ENCODE measurements around the gene ANKRD33B. TPM values are rescaled to one million over a fixed set of nuclear protein-coding genes. Genes with fewer than 3 reads are reported as not detected.

Gene ANKRD33B
- total and polyA plus RNA-seq, 11 donors = 0.98 to 33.8 (median 4.9) TPM

DNA sequence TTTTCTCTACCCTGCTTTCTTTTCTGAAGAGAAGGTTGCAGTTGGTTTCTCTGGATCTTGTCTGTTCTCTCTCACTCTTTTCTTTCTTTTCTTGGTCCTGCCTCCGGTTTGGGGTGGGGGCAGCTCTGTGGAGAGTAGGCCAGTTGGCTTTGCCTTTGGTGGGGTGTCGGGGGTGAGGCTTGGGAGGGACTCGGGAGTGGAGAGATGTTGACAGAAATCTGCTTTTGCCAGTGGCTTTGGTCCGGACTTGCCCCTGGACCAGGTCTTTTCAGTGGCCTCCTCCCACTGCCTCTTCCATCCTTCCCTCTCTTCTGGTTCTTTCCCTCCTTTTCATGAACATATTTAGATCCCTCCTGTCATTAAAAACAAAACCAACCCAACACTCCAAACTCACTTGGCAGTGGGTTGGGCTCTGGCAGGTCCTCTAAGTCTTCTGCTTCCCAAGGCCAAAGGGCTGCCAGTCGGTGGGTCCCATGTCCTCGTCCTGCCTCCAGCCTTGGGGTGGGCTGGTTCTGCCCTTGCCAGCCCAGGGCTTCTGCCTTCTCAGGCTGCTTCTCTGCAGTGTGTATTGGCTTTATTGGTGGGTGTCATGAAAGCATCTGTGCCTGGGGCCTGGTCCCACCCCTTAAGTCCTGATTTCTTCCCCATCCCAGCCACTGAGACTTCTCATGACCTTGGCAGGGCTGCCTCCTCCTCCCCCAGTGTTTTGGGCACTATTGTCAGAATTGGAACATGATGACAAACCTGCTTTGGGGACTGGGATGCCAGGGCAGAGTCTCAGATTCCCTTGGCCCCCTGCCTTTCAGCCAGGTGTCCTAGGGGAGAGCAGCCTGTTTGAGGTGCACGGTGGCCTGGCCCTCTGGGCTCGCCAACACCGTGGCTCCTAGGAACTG, 16.9 kb downstream of the ANKRD33B start:
- peaks cover 0 to 7% (median 0%) of the 10 kb centered on the region in 12 donors for H3K9me3 ChIP-seq
- WGBS, 4 donors = 91 to 99% (median 96%) methylated on average over 9 of the region's 9 CpGs
- no peak for TF ChIP-seq POLR2A (IDR thresholded peaks at IDR 0.05)
- TF ChIP-seq, protein P1, sequence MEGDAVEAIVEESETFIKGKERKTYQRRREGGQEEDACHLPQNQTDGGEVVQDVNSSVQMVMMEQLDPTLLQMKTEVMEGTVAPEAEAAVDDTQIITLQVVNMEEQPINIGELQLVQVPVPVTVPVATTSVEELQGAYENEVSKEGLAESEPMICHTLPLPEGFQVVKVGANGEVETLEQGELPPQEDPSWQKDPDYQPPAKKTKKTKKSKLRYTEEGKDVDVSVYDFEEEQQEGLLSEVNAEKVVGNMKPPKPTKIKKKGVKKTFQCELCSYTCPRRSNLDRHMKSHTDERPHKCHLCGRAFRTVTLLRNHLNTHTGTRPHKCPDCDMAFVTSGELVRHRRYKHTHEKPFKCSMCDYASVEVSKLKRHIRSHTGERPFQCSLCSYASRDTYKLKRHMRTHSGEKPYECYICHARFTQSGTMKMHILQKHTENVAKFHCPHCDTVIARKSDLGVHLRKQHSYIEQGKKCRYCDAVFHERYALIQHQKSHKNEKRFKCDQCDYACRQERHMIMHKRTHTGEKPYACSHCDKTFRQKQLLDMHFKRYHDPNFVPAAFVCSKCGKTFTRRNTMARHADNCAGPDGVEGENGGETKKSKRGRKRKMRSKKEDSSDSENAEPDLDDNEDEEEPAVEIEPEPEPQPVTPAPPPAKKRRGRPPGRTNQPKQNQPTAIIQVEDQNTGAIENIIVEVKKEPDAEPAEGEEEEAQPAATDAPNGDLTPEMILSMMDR (IDR thresholded peaks at IDR 0.05) = no peak
- DNase-seq = no peak
- no peak overlapping the region for H3K4me3 ChIP-seq
- H3K4me1 ChIP-seq = peaks cover 0 to 78% (median 48%) of the 10 kb centered on the region in 12 donors
- no peaks in the 10 kb centered on the region for H3K27me3 ChIP-seq
- no peak for ATAC-seq
- H3K36me3 ChIP-seq = no peaks in the 10 kb centered on the region
- intact Hi-C loops (cut with DNase I) = no loop called here
- H3K27ac ChIP-seq = peak overlapping the region in 3 of 12 donors; percentile 32 to 65 (median 52)

DNA sequence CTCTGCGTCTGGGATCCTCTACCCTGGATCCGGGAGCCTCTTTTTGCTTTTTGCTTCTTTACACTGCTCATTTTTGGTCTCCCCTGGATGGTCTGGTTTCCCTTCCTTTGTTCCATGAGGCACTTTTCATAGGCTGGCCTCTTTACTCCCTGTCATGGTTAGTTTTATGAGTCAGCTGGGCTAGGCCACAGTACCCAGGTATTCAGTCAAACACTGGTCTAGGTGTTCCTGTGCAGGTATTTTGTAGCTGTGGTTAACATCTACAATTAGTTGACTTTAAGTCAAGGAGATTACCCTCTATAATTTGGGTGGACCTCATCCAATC, 17.5 kb downstream of the ANKRD33B start:
- DNase-seq = no peak
- 83 to 98% (median 97%) methylated on average over 2 of the region's 2 CpGs for WGBS, 4 donors
- Histone ChIP-seq H3K4me3 (no peak overlapping the region), H3K4me1 (peaks cover 0 to 73% (median 43%) of the 10 kb centered on the region in 12 donors), H3K36me3 (no peaks in the 10 kb centered on the region), H3K9me3 (peaks cover 0 to 7% (median 0%) of the 10 kb centered on the region in 12 donors), H3K27ac (peak overlapping the region in 3 of 12 donors; percentile 32 to 65 (median 52)), H3K27me3 (no peaks in the 10 kb centered on the region)
- TF ChIP-seq POLR2A (IDR thresholded peaks at IDR 0.05) = no peak
- TF ChIP-seq, protein P1 (IDR thresholded peaks at IDR 0.05) = no peak
- intact Hi-C loops (cut with DNase I) = no loop called here
- ATAC-seq = no peak

DNA sequence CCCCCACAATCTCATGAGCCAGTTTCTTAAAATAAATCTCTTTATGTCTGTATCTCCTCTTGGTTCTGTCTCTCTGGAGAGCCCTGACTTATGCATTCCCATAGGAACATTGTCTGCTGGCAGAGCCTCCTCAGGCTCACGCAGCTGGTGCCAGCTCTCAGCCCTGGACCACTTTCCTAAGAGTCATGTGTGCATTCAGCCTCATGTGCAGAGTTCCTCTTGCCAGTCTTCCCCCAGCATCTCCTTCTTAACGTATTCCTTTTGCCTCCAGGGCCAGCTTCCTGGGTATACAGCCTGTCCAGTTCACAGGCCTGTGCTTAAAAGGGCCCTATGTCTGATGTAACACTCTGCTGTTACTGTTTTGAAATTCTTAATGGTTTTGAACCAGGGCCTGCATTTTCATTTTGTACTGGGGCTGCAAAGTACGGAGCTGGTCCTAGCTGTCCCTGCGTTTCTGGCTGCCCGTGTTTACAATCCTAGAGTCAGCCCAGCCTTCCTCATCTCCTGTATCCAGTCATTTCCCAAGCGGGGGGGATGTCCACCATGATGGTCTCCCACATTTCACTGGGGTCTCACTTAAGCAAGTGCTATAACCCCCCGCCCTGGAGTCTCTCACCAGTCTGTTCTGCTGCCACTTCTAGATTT, 18.1 kb downstream of the ANKRD33B start:
- DNase-seq (no peak), ATAC-seq (peak in 1 of 4 donors; percentile 41)
- Histone ChIP-seq H3K36me3 (no peaks in the 10 kb centered on the region), H3K4me1 (peaks cover 0 to 68% (median 38%) of the 10 kb centered on the region in 12 donors), H3K4me3 (no peak overlapping the region), H3K27ac (peak overlapping the region in 5 of 12 donors; percentile 3 to 65 (median 32)), H3K27me3 (no peaks in the 10 kb centered on the region), H3K9me3 (peaks cover 0 to 7% (median 0%) of the 10 kb centered on the region in 12 donors)
- intact Hi-C loops (cut with DNase I) = no loop called here
- TF ChIP-seq POLR2A (IDR thresholded peaks at IDR 0.05) = no peak
- TF ChIP-seq, protein P1 (IDR thresholded peaks at IDR 0.05) = no peak
- 66 to 78% (median 73%) methylated on average over 7 of the region's 7 CpGs for WGBS, 4 donors

DNA sequence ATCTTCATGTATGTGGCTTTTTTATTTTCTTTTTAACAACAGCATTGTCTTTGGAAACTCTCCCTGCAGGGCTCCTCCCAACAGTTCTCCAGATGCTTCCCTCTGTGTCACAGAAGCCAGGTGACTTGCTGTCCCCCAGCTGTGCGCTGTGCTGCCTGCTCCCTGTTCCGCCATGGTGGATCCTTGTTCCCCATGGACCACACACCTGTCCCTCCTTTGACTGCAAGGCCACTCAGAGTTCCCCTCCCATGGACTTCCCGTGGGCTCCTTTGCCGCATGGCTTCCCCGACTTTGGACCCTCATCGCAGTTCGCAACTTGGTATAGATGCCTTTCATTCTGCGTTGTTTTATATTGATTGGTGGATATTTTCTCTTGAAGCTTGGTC, 18.6 kb downstream of the ANKRD33B start:
- 97 to 99% (median 98%) methylated on average over 8 of the region's 8 CpGs for WGBS, 4 donors
- no peaks in the 10 kb centered on the region for H3K36me3 ChIP-seq
- peaks cover 0 to 7% (median 0%) of the 10 kb centered on the region in 12 donors for H3K9me3 ChIP-seq
- TF ChIP-seq POLR2A (IDR thresholded peaks at IDR 0.05) = no peak
- TF ChIP-seq, protein P1 (IDR thresholded peaks at IDR 0.05) = no peak
- DNase-seq (no peak), ATAC-seq (no peak)
- peak overlapping the region in 2 of 12 donors; percentile 32 to 65 for H3K27ac ChIP-seq
- peaks cover 0 to 63% (median 34%) of the 10 kb centered on the region in 12 donors for H3K4me1 ChIP-seq
- no peak overlapping the region for H3K4me3 ChIP-seq
- H3K27me3 ChIP-seq = no peaks in the 10 kb centered on the region
- intact Hi-C loops (cut with DNase I) = no loop called here

Data from heart left ventricle (tissue), 16 donors.